Limb (tissue), 2 donors: ENCODE measurements around the gene MTURN.
"Not testable (repeated sequence)": the region's sequence is repeated elsewhere in the genome, so short reads cannot be mapped to it uniquely, and the experiment has no call there.

ENCODE experiments used
- DNase-seq, 2 donors: peaks; one replicate each; pipeline ENCODE4 v3.0.0-alpha.2; 2016; ENCODE audit errors: extremely low spot score in 2 of 2

The MTURN gene

GRCh38 chr7:30134611-30135300, at the start of gene MTURN:
Gene MTURN (plus strand): TSS chr7:30134986. CDS start chr7:30135137, 151 bp downstream.
- DNase-seq, result peak; percentile 88 to 94

- no peak for DNase-seq
These were observed 48.3 kb upstream of the MTURN start for GRCh38 chr7:30086529-30086928.

- no peak for DNase-seq
These were observed 47.4 kb upstream of the MTURN start for GRCh38 chr7:30087371-30087770.

GRCh38 chr7:30088362-30088761, 46.4 kb upstream of the MTURN start:
- no peak for DNase-seq

GRCh38 chr7:30090111-30090510, 44.7 kb upstream of the MTURN start:
- DNase-seq, result no peak

GRCh38 chr7:30091491-30091912, 43.3 kb upstream of the MTURN start:
- no peak for DNase-seq

GRCh38 chr7:30091987-30092386, 42.8 kb upstream of the MTURN start:
- DNase-seq, result no peak

- no peak for DNase-seq
These were observed 41.3 kb upstream of the MTURN start for GRCh38 chr7:30093420-30093952.

GRCh38 chr7:30098599-30098998, 36.2 kb upstream of the MTURN start:
- DNase-seq, result not testable (repeated sequence)

- DNase-seq, result no peak
These were observed 32.5 kb upstream of the MTURN start for GRCh38 chr7:30102281-30102680.

- no peak for DNase-seq
These were observed 30.6 kb upstream of the MTURN start for GRCh38 chr7:30104157-30104556.

- no peak for DNase-seq
These were observed 22.6 kb upstream of the MTURN start for GRCh38 chr7:30112103-30112713.

- no peak for DNase-seq
These were observed 21.6 kb upstream of the MTURN start for GRCh38 chr7:30113144-30113543.

GRCh38 chr7:30114536-30115238, 20.1 kb upstream of the MTURN start:
- no peak for DNase-seq

GRCh38 chr7:30115709-30116297, 19.0 kb upstream of the MTURN start:
- no peak for DNase-seq

- peak; percentile 39 to 55 for DNase-seq
These were observed 18.0 kb upstream of the MTURN start for GRCh38 chr7:30116771-30117170.

- DNase-seq, result no peak
These were observed 16.9 kb upstream of the MTURN start for GRCh38 chr7:30117896-30118295.

GRCh38 chr7:30119890-30120577, 14.8 kb upstream of the MTURN start:
- DNase-seq, result no peak

- DNase-seq, result no peak
These were observed 813 bp upstream of the MTURN start for GRCh38 chr7:30133736-30134610.
